Measurements from ENCODE around the gene HPSE2. TPM values are rescaled to one million over a fixed set of nuclear protein-coding genes. Genes with fewer than 3 reads are reported as not detected.

Gene HPSE2
- total RNA-seq, 1 donor from 2014 or later, result 3.4 TPM

DNA sequence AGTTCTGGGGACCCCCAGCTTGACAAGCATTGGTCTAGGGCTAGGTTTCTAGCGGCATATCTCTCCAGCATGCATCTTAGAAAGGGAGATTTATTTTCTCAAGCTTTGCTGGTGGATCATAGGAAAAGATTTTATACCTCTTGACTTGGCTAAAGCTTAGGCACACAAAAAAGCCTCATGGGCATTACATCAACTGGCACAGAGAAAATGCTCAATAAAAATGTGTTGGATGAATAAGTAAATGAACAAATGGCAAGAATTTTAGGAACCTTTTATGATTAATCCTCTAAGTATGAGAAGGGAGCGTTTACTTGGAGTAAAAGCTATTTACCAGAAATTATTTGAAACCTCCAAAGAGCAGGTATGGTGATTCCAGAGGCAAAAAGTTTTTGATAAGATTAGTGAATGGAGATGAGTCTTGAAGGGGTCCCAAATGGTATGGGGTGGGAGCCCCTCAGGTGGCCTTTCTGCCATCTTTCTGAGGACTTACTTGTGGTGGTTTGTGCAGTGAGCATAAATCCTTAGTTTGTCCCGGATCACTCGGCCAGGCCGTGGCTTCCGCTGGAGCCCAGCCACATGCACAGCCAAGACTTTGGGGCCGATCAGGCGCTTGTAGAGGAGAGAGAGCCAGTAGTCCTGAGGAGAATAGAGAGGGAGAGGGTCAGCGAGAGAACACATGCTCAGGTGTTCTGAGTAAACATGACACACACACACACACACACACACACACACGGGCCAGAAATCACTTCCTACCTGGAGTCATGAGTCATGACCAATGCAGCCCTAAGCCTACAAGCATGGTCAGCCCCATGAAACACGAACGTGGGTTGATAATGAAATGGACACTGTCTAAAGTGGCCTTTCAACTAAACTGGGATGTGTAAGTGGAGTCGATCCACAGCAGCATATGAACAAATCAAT is 745.8 kb downstream of the HPSE2 start:
- H3K4me3 ChIP-seq, result no peak overlapping the region
- ATAC-seq (no peak), DNase-seq (no peak)
- intact Hi-C loops (cut with DNase I), result no loop called here
- H3K4me1 ChIP-seq, result no peaks in the 10 kb centered on the region
- no peaks in the 10 kb centered on the region for H3K36me3 ChIP-seq
- H3K27me3 ChIP-seq, result no peaks in the 10 kb centered on the region
- no peak overlapping the region for H3K27ac ChIP-seq
- TF ChIP-seq, protein P1, sequence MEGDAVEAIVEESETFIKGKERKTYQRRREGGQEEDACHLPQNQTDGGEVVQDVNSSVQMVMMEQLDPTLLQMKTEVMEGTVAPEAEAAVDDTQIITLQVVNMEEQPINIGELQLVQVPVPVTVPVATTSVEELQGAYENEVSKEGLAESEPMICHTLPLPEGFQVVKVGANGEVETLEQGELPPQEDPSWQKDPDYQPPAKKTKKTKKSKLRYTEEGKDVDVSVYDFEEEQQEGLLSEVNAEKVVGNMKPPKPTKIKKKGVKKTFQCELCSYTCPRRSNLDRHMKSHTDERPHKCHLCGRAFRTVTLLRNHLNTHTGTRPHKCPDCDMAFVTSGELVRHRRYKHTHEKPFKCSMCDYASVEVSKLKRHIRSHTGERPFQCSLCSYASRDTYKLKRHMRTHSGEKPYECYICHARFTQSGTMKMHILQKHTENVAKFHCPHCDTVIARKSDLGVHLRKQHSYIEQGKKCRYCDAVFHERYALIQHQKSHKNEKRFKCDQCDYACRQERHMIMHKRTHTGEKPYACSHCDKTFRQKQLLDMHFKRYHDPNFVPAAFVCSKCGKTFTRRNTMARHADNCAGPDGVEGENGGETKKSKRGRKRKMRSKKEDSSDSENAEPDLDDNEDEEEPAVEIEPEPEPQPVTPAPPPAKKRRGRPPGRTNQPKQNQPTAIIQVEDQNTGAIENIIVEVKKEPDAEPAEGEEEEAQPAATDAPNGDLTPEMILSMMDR (IDR thresholded peaks at IDR 0.05), result no peak
- no peaks in the 10 kb centered on the region for H3K9me3 ChIP-seq

DNA sequence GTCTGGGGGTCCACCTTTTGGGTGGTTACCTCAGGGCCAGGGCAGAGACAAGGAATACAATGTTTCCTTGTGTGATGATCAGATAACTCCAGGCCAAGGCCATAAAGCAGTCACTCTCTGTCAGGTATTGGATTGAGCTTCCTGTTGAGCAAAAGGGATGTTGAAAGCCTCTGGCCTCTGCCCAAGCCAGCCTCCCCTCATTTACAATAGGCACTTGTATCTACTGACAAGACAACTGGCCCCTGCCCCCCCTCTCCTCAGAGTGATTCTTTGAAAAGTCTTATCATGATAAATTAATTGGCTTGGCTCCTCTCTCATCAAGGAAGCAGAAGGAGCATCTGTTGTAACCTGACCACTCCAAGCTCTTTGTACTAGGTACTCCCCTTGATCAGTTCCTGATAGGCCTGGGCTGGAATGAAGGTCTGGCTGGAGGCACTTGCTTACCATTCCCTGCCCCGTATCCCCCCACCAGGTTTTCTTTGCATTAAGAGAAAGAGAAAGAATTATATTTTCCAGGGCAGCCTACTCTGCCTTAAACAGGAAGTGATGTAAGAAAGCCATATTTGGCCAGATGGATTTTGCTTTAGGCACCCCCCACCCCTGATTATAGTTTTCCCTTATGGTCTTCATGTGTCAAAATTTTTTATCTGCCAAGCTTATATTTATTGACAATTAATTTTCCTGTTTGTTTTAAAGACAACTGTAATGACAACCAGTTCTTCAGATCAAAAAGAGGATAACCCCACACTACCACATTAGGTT is 746.8 kb downstream of the HPSE2 start:
- no peaks in the 10 kb centered on the region for H3K27me3 ChIP-seq
- DNase-seq (no peak), ATAC-seq (no peak)
- H3K4me3 ChIP-seq, result no peak overlapping the region
- no peaks in the 10 kb centered on the region for H3K36me3 ChIP-seq
- H3K4me1 ChIP-seq, result no peaks in the 10 kb centered on the region
- TF ChIP-seq, protein P1 (IDR thresholded peaks at IDR 0.05), result no peak
- intact Hi-C loops (cut with DNase I), result no loop called here
- H3K27ac ChIP-seq, result no peak overlapping the region
- no peaks in the 10 kb centered on the region for H3K9me3 ChIP-seq

DNA sequence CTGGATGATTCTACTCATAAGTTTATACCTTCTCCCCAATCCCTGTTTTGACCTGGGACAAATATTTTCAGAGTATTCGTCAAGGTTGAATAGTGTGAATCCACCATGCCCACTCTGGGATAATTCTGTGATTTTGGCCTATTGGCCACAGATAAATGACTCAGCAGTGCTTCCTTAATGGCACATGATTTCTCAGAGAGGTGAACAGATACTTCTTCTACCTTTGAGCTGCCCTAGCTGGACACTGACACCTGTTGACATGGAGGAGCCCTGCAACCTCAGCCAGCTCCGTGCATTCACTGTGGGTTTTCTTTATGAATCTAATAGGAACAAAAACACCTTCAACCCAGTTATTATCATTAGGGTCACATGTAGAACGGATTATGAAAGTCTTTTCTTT is 748.0 kb downstream of the HPSE2 start:
- ATAC-seq (no peak), DNase-seq (no peak)
- Histone ChIP-seq H3K4me1 (no peaks in the 10 kb centered on the region), H3K4me3 (no peak overlapping the region), H3K27ac (no peak overlapping the region), H3K36me3 (no peaks in the 10 kb centered on the region), H3K9me3 (no peaks in the 10 kb centered on the region), H3K27me3 (no peaks in the 10 kb centered on the region)
- intact Hi-C loops (cut with DNase I), result no loop called here
- TF ChIP-seq, protein P1 (IDR thresholded peaks at IDR 0.05), result no peak

DNA sequence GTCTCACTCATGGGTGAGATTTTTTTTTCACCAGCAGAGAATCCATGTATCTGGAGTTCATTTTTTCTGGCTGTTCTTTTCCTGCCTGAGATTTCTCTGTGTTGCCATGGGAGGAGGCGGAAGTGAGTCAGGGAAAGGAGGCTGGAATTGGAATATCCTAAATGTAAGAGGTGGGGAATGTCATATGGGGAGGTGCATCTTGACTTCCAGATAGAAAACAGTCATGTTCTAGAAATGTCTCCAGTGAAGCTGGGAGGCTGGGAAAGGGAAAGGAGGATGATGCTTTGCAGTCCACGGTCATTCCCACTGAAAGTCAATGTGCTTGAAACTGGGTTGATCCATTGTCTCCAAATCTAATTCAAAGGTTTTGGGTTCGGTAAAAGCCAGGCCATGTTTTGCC is 749.2 kb downstream of the HPSE2 start:
- H3K27me3 ChIP-seq, result no peaks in the 10 kb centered on the region
- H3K4me3 ChIP-seq, result no peak overlapping the region
- H3K4me1 ChIP-seq, result no peaks in the 10 kb centered on the region
- TF ChIP-seq, protein P1 (IDR thresholded peaks at IDR 0.05), result no peak
- ATAC-seq (no peak), DNase-seq (no peak)
- intact Hi-C loops (cut with DNase I), result no loop called here
- no peaks in the 10 kb centered on the region for H3K9me3 ChIP-seq
- no peak overlapping the region for H3K27ac ChIP-seq
- no peaks in the 10 kb centered on the region for H3K36me3 ChIP-seq

DNA sequence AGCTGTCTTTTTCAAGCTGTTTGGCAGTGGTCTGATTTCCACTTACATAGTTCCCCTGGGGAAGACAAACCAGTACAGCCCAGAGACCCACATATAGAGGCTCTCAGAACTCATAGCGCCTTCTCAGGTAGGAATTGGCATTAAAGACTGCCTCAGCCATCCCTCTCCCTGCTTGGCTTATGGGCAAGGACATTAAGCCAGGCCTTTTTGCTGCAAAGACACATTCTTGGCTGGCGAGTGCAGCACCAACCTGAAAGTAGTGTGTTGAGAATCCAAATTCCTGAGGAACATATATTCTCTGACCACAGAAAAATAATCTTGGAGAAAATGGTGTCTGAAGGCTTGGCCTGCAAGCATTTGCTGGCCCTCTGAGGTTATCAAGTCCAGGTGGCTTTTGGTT is 749.7 kb downstream of the HPSE2 start:
- Histone ChIP-seq H3K9me3 (no peaks in the 10 kb centered on the region), H3K27me3 (no peaks in the 10 kb centered on the region), H3K27ac (no peak overlapping the region), H3K4me1 (no peaks in the 10 kb centered on the region), H3K4me3 (no peak overlapping the region), H3K36me3 (no peaks in the 10 kb centered on the region)
- intact Hi-C loops (cut with DNase I), result no loop called here
- ATAC-seq, result no peak
- TF ChIP-seq, protein P1 (IDR thresholded peaks at IDR 0.05), result no peak
- DNase-seq, result no peak
